ENCODE measurements around the gene ACACB. TPM values are rescaled to one million over a fixed set of nuclear protein-coding genes. Genes with fewer than 3 reads are reported as not detected.

Gene ACACB
- total RNA-seq, 4 donors from 2014 or later, result 402 to 560 (median 525) TPM

- 87 to 97% methylated on average over 3 of the region's 3 CpGs for WGBS, 2 donors
- Histone ChIP-seq H3K4me1 (no peaks in the 10 kb centered on the region), H3K4me3 (no peak overlapping the region), H3K36me3 (peaks cover 6 to 99% (median 22%) of the 10 kb centered on the region in 3 donors), H3K27ac (peak overlapping the region in 1 of 4 donors; percentile 5), H3K9me3 (peaks cover 0 to 3% (median 0%) of the 10 kb centered on the region in 4 donors), H3K27me3 (no peaks in the 10 kb centered on the region)
- DNase-seq (ENCODE audit: low spot score in 2 of 2), result no peak
- no peak for TF ChIP-seq POLR2A (IDR thresholded peaks at IDR 0.05)
These were observed 76.0 kb downstream of the ACACB start for GRCh38 chr12:109192358-109192757.

DNA sequence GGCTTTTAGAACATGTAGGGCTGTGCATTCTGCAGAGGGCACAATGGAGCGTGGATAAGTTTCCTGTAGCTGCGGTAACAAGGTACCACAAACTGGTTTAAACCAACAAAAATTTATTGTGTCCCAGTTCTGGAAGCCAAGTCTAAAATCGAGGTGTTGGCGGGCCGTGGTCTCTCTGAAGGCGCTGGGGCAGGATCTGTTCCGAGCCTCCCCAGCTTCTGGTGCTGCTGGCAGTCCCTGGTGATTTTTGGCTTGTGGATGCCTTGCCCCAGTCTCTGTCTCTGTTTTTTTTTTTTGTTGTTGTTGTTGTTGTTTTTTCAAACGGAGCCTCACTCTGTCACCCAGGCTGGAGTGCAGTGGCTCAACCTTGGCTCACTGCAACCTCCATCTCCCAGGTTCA is 77.5 kb downstream of the ACACB start:
- TF ChIP-seq POLR2A (IDR thresholded peaks at IDR 0.05), result no peak
- WGBS, 2 donors, result 87 to 97% methylated on average over 8 of the region's 8 CpGs
- Histone ChIP-seq H3K4me3 (no peak overlapping the region), H3K27me3 (no peaks in the 10 kb centered on the region), H3K36me3 (peaks cover 6 to 99% (median 17%) of the 10 kb centered on the region in 3 donors), H3K9me3 (peaks cover 0 to 3% (median 0%) of the 10 kb centered on the region in 4 donors), H3K4me1 (no peaks in the 10 kb centered on the region), H3K27ac (no peak overlapping the region)
- DNase-seq (ENCODE audit: low spot score in 2 of 2), result no peak

DNA sequence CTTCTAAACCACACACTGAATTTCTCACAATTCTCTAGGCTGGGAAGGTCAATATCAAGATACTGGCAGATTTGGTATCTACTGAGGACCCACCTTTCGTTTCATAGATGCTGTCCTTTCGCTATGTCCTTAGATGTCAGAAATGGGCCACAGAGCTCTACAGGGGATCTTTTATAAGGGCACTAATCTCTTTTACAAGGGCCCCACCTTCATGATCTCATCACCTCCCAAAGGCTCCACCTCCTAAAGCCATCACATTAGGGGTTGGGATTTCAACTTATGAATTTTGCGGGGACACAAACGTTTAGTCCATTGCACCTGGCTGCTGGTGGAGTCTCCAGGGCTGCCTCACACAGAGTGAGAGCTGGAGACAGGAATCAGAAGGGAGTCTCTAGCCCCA is 79.9 kb downstream of the ACACB start:
- WGBS, 2 donors, result 98 to 100% methylated on average over 4 of the region's 4 CpGs
- TF ChIP-seq CTCF (IDR thresholded peaks at IDR 0.05), result no peak
- TF ChIP-seq POLR2A (IDR thresholded peaks at IDR 0.05), result no peak
- no peak for TF ChIP-seq EP300 (IDR thresholded peaks at IDR 0.05)
- Histone ChIP-seq H3K4me1 (no peaks in the 10 kb centered on the region), H3K27me3 (no peaks in the 10 kb centered on the region), H3K36me3 (peaks cover 6 to 100% (median 19%) of the 10 kb centered on the region in 3 donors), H3K4me3 (no peak overlapping the region), H3K27ac (no peak overlapping the region), H3K9me3 (peaks cover 0 to 3% (median 0%) of the 10 kb centered on the region in 4 donors)
- no peak for DNase-seq (ENCODE audit: low spot score in 2 of 2)

GRCh38 chr12:109197327-109197726 is 80.9 kb downstream of the ACACB start:
- 96 to 99% methylated on average over 10 of the region's 10 CpGs for WGBS, 2 donors
- no peak for DNase-seq (ENCODE audit: low spot score in 2 of 2)
- H3K27ac ChIP-seq, result no peak overlapping the region
- no peaks in the 10 kb centered on the region for H3K4me1 ChIP-seq
- no peak for TF ChIP-seq CTCF (IDR thresholded peaks at IDR 0.05)
- TF ChIP-seq EP300 (IDR thresholded peaks at IDR 0.05), result no peak
- TF ChIP-seq POLR2A (IDR thresholded peaks at IDR 0.05), result no peak
- no peak overlapping the region for H3K4me3 ChIP-seq
- peaks cover 0 to 3% (median 0%) of the 10 kb centered on the region in 4 donors for H3K9me3 ChIP-seq
- peaks cover 6 to 100% (median 20%) of the 10 kb centered on the region in 3 donors for H3K36me3 ChIP-seq
- H3K27me3 ChIP-seq, result no peaks in the 10 kb centered on the region

DNA sequence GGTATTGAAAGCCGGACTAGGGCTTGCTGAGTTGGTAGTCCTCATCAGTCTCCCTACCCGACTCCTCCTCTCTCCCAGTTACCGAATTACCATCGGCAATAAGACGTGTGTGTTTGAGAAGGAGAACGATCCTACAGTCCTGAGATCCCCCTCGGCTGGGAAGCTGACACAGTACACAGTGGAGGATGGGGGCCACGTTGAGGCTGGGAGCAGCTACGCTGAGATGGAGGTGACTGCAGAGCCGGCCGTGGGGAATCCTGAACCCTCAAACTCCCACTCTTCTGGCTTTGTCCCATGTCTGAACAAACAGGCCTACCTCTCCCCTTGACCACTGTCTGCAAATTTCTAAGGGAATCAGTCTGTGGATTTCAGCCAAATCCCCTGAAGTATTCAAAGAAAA is 82.9 kb downstream of the ACACB start:
- peaks cover 0 to 100% (median 20%) of the 10 kb centered on the region in 3 donors for H3K36me3 ChIP-seq
- peaks cover 0 to 3% (median 0%) of the 10 kb centered on the region in 4 donors for H3K9me3 ChIP-seq
- no peaks in the 10 kb centered on the region for H3K4me1 ChIP-seq
- no peak overlapping the region for H3K4me3 ChIP-seq
- H3K27me3 ChIP-seq, result no peaks in the 10 kb centered on the region
- TF ChIP-seq CTCF (IDR thresholded peaks at IDR 0.05) (no peak), POLR2A (IDR thresholded peaks at IDR 0.05) (no peak), EP300 (IDR thresholded peaks at IDR 0.05) (no peak)
- WGBS, 2 donors, result 81 to 92% methylated on average over 11 of the region's 11 CpGs
- H3K27ac ChIP-seq, result no peak overlapping the region
- no peak for DNase-seq (ENCODE audit: low spot score in 2 of 2)

- H3K36me3 ChIP-seq, result peaks cover 0 to 99% (median 20%) of the 10 kb centered on the region in 3 donors
- H3K9me3 ChIP-seq, result peaks cover 0 to 3% (median 0%) of the 10 kb centered on the region in 4 donors
- no peak for DNase-seq (ENCODE audit: low spot score in 2 of 2)
- no peak overlapping the region for H3K4me3 ChIP-seq
- no peak overlapping the region for H3K27ac ChIP-seq
- no peaks in the 10 kb centered on the region for H3K4me1 ChIP-seq
- TF ChIP-seq CTCF (IDR thresholded peaks at IDR 0.05) (no peak), POLR2A (IDR thresholded peaks at IDR 0.05) (no peak), EP300 (IDR thresholded peaks at IDR 0.05) (no peak)
- 94 to 96% methylated on average over 14 of the region's 14 CpGs for WGBS, 2 donors
- no peaks in the 10 kb centered on the region for H3K27me3 ChIP-seq
These were observed 84.6 kb downstream of the ACACB start for GRCh38 chr12:109200825-109201495.

All from tibial nerve (tissue), 4 donors.